Measurements from ENCODE around the gene PLD4. TPM values are rescaled to one million over a fixed set of nuclear protein-coding genes. Genes with fewer than 3 reads are reported as not detected.
A peak's percentile ranks its signal among the peaks of the same experiment; 100 is the strongest.

Gene PLD4
- total RNA-seq, 4 donors from 2014 or later: 0.84 to 2.6 (median 1.2) TPM

- intact Hi-C loops (cut with DNase I; ENCODE audit: low total_unique reads): no loop called here
- no peak overlapping the region for H3K4me3 ChIP-seq (ENCODE audit: low read depth, poor library complexity, severe bottlenecking)
These were observed 54.3 kb downstream of the PLD4 start for GRCh38 chr14:104978746-104979691.

GRCh38 chr14:104979758-104980610 lies 55.3 kb downstream of the PLD4 start:
- no peak overlapping the region for H3K4me3 ChIP-seq (ENCODE audit: low read depth, poor library complexity, severe bottlenecking)
- intact Hi-C loops (cut with DNase I; ENCODE audit: low total_unique reads): no loop called here
- 67 to 83% methylated on average over 17 to 19 of the region's 19 CpGs for WGBS, 2 donors
- no peak for DNase-seq (ENCODE audit: low spot score in 2 of 2)
- TF ChIP-seq CTCF (IDR thresholded peaks at IDR 0.05) (peak in 1 of 3 donors; percentile 65), POLR2A (IDR thresholded peaks at IDR 0.05) (no peak)

More at GRCh38 chr14:104978746-104979691, 54.3 kb downstream of the PLD4 start:
- 49 to 56% methylated on average over 31 to 32 of the region's 32 CpGs for WGBS, 2 donors
- no peak for TF ChIP-seq CTCF (IDR thresholded peaks at IDR 0.05)
- no peak for TF ChIP-seq POLR2A (IDR thresholded peaks at IDR 0.05)
- no peak for DNase-seq (ENCODE audit: low spot score in 2 of 2)

- no peak overlapping the region for H3K4me3 ChIP-seq (ENCODE audit: low read depth, poor library complexity, severe bottlenecking)
- TF ChIP-seq CTCF (IDR thresholded peaks at IDR 0.05) (no peak), POLR2A (IDR thresholded peaks at IDR 0.05) (no peak)
- intact Hi-C loops (cut with DNase I; ENCODE audit: low total_unique reads): no loop called here
- 86 to 93% methylated on average over 21 to 22 of the region's 22 CpGs for WGBS, 2 donors
- no peak for DNase-seq (ENCODE audit: low spot score in 2 of 2)
These were observed 56.2 kb downstream of the PLD4 start for GRCh38 chr14:104980611-104981531.

- intact Hi-C loops (cut with DNase I; ENCODE audit: low total_unique reads): no loop called here
These were observed 57.2 kb downstream of the PLD4 start for GRCh38 chr14:104981699-104982541.

More at GRCh38 chr14:104981699-104982541, 57.2 kb downstream of the PLD4 start:
- DNase-seq (ENCODE audit: low spot score in 2 of 2): no peak
- 76 to 83% methylated on average over 13 to 17 of the region's 17 CpGs for WGBS, 2 donors
- TF ChIP-seq POLR2A (IDR thresholded peaks at IDR 0.05) (no peak), CTCF (IDR thresholded peaks at IDR 0.05) (no peak)
- no peak overlapping the region for H3K4me3 ChIP-seq (ENCODE audit: low read depth, poor library complexity, severe bottlenecking)

Measured in lower leg skin (tissue), 4 donors.